CD14-positive monocyte (primary cell): ENCODE measurements around the gene SMARCC1. TPM values are rescaled to one million over a fixed set of nuclear protein-coding genes. Genes with fewer than 3 reads are reported as not detected.

Experiments
- DNase-seq, 3 donors: peaks; one replicate each; pipeline ENCODE4 v3.0.0-alpha.2; 2011 to 2022
- H2AFZ ChIP-seq: 2 replicates; pipeline ENCODE4 v1.6.0; 2012; ENCODE audit warnings: mild to moderate bottlenecking, low read depth, low read length, inconsistent platforms; ENCODE audit not compliant: insufficient read depth, poor library complexity, severe bottlenecking
- H3K27ac ChIP-seq, 2 donors: 1 replicate in 1 of 2; 2 replicates in 1 of 2; pipeline ENCODE4 v1.5.1; 2012 to 2013; ENCODE audit warnings: low read length in 2 of 2, control low read depth in 1 of 2, inconsistent platforms in 1 of 2, low read depth in 1 of 2, mild to moderate bottlenecking in 1 of 2
- H3K27me3 ChIP-seq, 2 donors: one replicate each; pipeline versions ENCODE4 v1.6.0 to v1.6.1; 2011 to 2013; ENCODE audit warnings: low read length in 2 of 2; ENCODE audit not compliant: control insufficient read depth in 2 of 2, insufficient read depth in 2 of 2
- H3K36me3 ChIP-seq, 2 donors: replicated peaks in 1 of 2; 1 replicate in 1 of 2; 2 replicates in 1 of 2; pipeline versions ENCODE4 v1.5.1 to v1.6.1; 2012 to 2013; ENCODE audit warnings: low read length in 2 of 2, control low read depth in 1 of 2, inconsistent platforms in 1 of 2, mild to moderate bottlenecking in 1 of 2; ENCODE audit not compliant: insufficient read depth in 2 of 2, control insufficient read depth in 1 of 2
- H3K4me1 ChIP-seq, 2 donors: 1 replicate in 1 of 2; 2 replicates in 1 of 2; pipeline versions ENCODE4 v1.5.1 to v1.6.1; 2012 to 2013; ENCODE audit warnings: low read length in 2 of 2, control low read depth in 1 of 2, inconsistent platforms in 1 of 2, mild to moderate bottlenecking in 1 of 2, moderate library complexity in 1 of 2; ENCODE audit not compliant: insufficient read depth in 2 of 2, control insufficient read depth in 1 of 2
- H3K4me2 ChIP-seq: replicated peaks from 2 replicates; pipeline ENCODE3; 2012; ENCODE audit warnings: low read length, moderate library complexity, mild to moderate bottlenecking; ENCODE audit not compliant: poor library complexity, severe bottlenecking; ENCODE audit errors: extremely low read depth
- H3K4me3 ChIP-seq, 3 experiments: fragments of 200-600 bp in 1 of 3; sonication (generic) in 1 of 3; replicated peaks in 1 of 3; 1 replicate in 2 of 3; 2 replicates in 1 of 3; pipeline ENCODE4 v1.5.1; 2011 to 2013; ENCODE audit warnings: low read length in 3 of 3, mild to moderate bottlenecking in 3 of 3, control low read depth in 2 of 3, low read depth in 2 of 3, inconsistent platforms in 1 of 3, moderate library complexity in 1 of 3
- H3K79me2 ChIP-seq: 2 replicates; pipeline ENCODE4 v1.6.0; 2012; ENCODE audit warnings: mild to moderate bottlenecking, control low read depth, inconsistent platforms, low read length, moderate library complexity; ENCODE audit not compliant: insufficient read depth
- H3K9ac ChIP-seq: 2 replicates; pipeline ENCODE4 v1.6.0; 2017; ENCODE audit warnings: low read length, mild to moderate bottlenecking; ENCODE audit not compliant: insufficient read depth, poor library complexity, severe bottlenecking
- H3K9me3 ChIP-seq, 2 donors: replicated peaks in 1 of 2; 1 replicate in 1 of 2; 2 replicates in 1 of 2; pipeline versions ENCODE4 v1.5.1 to v1.6.1; 2012 to 2013; ENCODE audit warnings: low read length in 2 of 2, control low read depth in 1 of 2; ENCODE audit not compliant: control insufficient read depth in 1 of 2, insufficient read depth in 1 of 2
- H4K20me1 ChIP-seq: 2 replicates; pipeline ENCODE4 v1.6.0; 2012; ENCODE audit warnings: mild to moderate bottlenecking, low read length, control low read depth, moderate library complexity; ENCODE audit not compliant: insufficient read depth
- H3K27ac Mint-ChIP-seq, 7 donors: one replicate each; pipeline ENCODE4 v1.8.0; 2020; ENCODE audit warnings: mild to moderate bottlenecking in 7 of 7, mixed read lengths in 7 of 7, moderate library complexity in 6 of 7, inconsistent platforms in 2 of 7
- H3K27me3 Mint-ChIP-seq, 3 donors: one replicate each; pipeline ENCODE4 v1.8.0; 2021 to 2022; ENCODE audit warnings: low read depth in 3 of 3, mild to moderate bottlenecking in 3 of 3, mixed read lengths in 3 of 3, moderate library complexity in 3 of 3, inconsistent platforms in 1 of 3
- H3K36me3 Mint-ChIP-seq, 2 donors: one replicate each; pipeline ENCODE4 v1.8.0; 2020; ENCODE audit warnings: mixed read lengths in 2 of 2, inconsistent platforms in 1 of 2, mild to moderate bottlenecking in 1 of 2
- H3K4me1 Mint-ChIP-seq: one replicate; pipeline ENCODE4 v1.8.0; 2020; ENCODE audit warnings: mild to moderate bottlenecking, mixed read lengths
- H3K4me3 Mint-ChIP-seq, 2 donors: one replicate each; pipeline ENCODE4 v1.8.0; 2020; ENCODE audit warnings: mild to moderate bottlenecking in 2 of 2, mixed read lengths in 2 of 2, moderate library complexity in 1 of 2
- H3K9me3 Mint-ChIP-seq, 7 donors: one replicate each; pipeline ENCODE4 v1.8.0; 2020 to 2022; ENCODE audit warnings: mixed read lengths in 7 of 7, mild to moderate bottlenecking in 6 of 7, moderate library complexity in 6 of 7, inconsistent platforms in 2 of 7
- CTCF ChIP-seq: fragments of 200-600 bp; IDR thresholded peaks from one replicate; pipeline ENCODE4 v1.8.0; 2022; ENCODE audit warnings: antibody characterized with exemption, mild to moderate bottlenecking
- WGBS: methylation state at CpG from one replicate; pipeline ENCODE4 v1.1.5; 2013; ENCODE audit warnings: missing lambda C conversion rate; ENCODE audit not compliant: insufficient coverage; 5-methylcytosine and 5-hydroxymethylcytosine counted together
- intact Hi-C, 2 donors: fragments of 100-400 bp; cut with micrococcal nuclease; formaldehyde crosslinking; loops; one replicate each; pipeline versions ENCODE4 v1.15.0 to v1.15.1; 2023
- polyA plus RNA-seq, 3 donors: library from polyadenylated mRNA; depleted of rRNA in 1 of 3; unstranded in 2 of 3; stranded (reverse) in 1 of 3; fragments of 300-500 nt in 2 of 3; fragments of >200 nt in 1 of 3; fragmentation: Illumina TruSeq in 2 of 3; gene quantifications; 1 replicate in 2 of 3; 2 replicates in 1 of 3; pipeline ENCODE4 v1.2.3, GENCODE V29; 2012 to 2021

The SMARCC1 gene
- polyA plus RNA-seq, 3 donors = 8.8 to 33.5 (median 20.5) TPM

GRCh38 chr3:47622671-47623461 lies 158.8 kb downstream of the SMARCC1 start:
- no peak overlapping the region for H3K27ac ChIP-seq
- Mint-ChIP-seq H3K36me3 (peaks cover 63 to 84% of the 10 kb centered on the region in 2 donors), H3K4me3 (no peak overlapping the region), H3K4me1 (no peaks in the 10 kb centered on the region), H3K27ac (peak overlapping the region in 2 of 7 donors; percentile 31 to 32), H3K27me3 (no peaks in the 10 kb centered on the region), H3K9me3 (no peaks in the 10 kb centered on the region)
- DNase-seq = no peak
- WGBS = 80% methylated on average over 1 of the region's 3 CpGs
- no peaks in the 10 kb centered on the region for H3K4me1 ChIP-seq
- no peak overlapping the region for H3K4me3 ChIP-seq
- no peaks in the 10 kb centered on the region for H3K9me3 ChIP-seq
- H2AFZ ChIP-seq = no peak overlapping the region
- intact Hi-C loops = no loop called here
- H3K27me3 ChIP-seq = no peaks in the 10 kb centered on the region
- no peak overlapping the region for H3K4me2 ChIP-seq
- TF ChIP-seq CTCF = no peak
- H3K36me3 ChIP-seq = peaks cover 61 to 94% of the 10 kb centered on the region in 2 donors
- H4K20me1 ChIP-seq = no peaks in the 10 kb centered on the region
- H3K79me2 ChIP-seq = no peaks in the 10 kb centered on the region
- no peak overlapping the region for H3K9ac ChIP-seq

DNA sequence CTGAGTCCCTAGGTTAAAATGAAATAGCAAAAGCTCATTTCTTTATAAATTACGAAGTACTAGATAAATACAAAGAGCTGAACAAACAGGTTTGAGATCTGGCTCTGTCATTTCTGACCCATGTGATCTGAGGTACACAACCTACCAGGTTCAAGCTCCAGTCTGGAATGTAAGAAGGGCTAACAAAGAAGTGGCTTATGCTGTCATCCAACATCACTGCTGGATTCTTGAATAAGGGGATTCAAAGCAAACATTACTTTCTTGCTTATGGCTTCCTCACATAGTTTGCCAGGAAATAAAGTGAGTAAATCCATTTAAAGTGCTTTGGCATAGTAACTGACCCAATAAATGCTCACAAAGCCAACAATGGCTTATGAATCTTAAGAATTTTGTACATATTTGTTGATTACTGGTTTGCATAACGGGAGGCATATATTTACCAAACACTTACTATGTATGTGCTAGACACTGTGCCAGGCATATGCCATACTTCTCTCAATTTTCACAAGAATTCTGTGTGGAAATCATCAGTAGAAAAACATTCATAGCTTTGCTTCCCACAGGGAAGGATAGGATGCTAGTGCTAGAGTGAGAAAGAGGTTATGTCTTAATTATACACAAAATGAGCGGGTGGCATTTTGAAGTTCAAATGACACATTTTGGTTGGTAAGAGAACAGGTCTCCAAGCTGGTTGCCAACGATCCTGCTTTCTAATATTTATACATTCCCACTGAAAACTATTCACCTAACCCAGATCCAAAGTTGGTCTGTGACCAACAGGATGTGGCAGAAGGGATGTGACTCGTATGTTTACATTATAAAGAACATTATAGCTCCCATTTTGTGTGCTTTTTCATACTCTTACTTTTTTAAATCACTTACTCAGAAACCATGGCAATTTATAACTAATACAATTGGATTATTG lies 164.3 kb downstream of the SMARCC1 start:
- Histone ChIP-seq H3K9me3 (no peaks in the 10 kb centered on the region), H3K27ac (no peak overlapping the region), H2AFZ (no peak overlapping the region), H3K27me3 (no peaks in the 10 kb centered on the region), H3K9ac (no peak overlapping the region), H3K36me3 (peaks cover 71 to 99% of the 10 kb centered on the region in 2 donors), H3K4me2 (no peak overlapping the region), H3K4me3 (no peak overlapping the region), H3K4me1 (no peaks in the 10 kb centered on the region), H4K20me1 (no peaks in the 10 kb centered on the region), H3K79me2 (no peaks in the 10 kb centered on the region)
- no peaks in the 10 kb centered on the region for H3K27me3 Mint-ChIP-seq
- H3K4me3 Mint-ChIP-seq = no peak overlapping the region
- no CpG with 5 or more reads among the region's 5 CpGs for WGBS
- no peak for TF ChIP-seq CTCF
- intact Hi-C loops = no loop called here
- no peak for DNase-seq
- H3K36me3 Mint-ChIP-seq = peaks cover 55 to 58% of the 10 kb centered on the region in 2 donors
- no peaks in the 10 kb centered on the region for H3K4me1 Mint-ChIP-seq
- H3K9me3 Mint-ChIP-seq = no peaks in the 10 kb centered on the region
- no peak overlapping the region for H3K27ac Mint-ChIP-seq
